HG03045 (cell line): ENCODE measurements around the gene DYNC2LI1.

ENCODE experiments used
- ATAC-seq: cut with Tn5 transposase; IDR thresholded peaks from one replicate; pipeline ENCODE4 v1.9.1; 2021; ENCODE audit warnings: mild to moderate bottlenecking, moderate library complexity; ENCODE audit not compliant: unreplicated experiment

DYNC2LI1 gene

GRCh38 chr2:43842866-43843226 is 69.0 kb downstream of the DYNC2LI1 start:
- no peak for ATAC-seq

GRCh38 chr2:43845181-43845580 is 71.3 kb downstream of the DYNC2LI1 start:
- no peak for ATAC-seq

- no peak for ATAC-seq
Observed at GRCh38 chr2:43846140-43846793, 72.4 kb downstream of the DYNC2LI1 start.

- no peak for ATAC-seq
Observed at GRCh38 chr2:43848214-43848613, 74.4 kb downstream of the DYNC2LI1 start.

- ATAC-seq = no peak
Observed at GRCh38 chr2:43851011-43851980, 77.5 kb downstream of the DYNC2LI1 start.

- no peak for ATAC-seq
Observed at GRCh38 chr2:43852196-43852730, 78.4 kb downstream of the DYNC2LI1 start.

- no peak for ATAC-seq
Observed at GRCh38 chr2:43853141-43854081, 79.6 kb downstream of the DYNC2LI1 start.

GRCh38 chr2:43854671-43855070 is 80.8 kb downstream of the DYNC2LI1 start:
- no peak for ATAC-seq

GRCh38 chr2:43855292-43855691 is 81.5 kb downstream of the DYNC2LI1 start:
- no peak for ATAC-seq
